A204.1 (cell line): ENCODE results near the gene ASCC1.
"Not testable (repeated sequence)": the region's sequence is repeated elsewhere in the genome, so short reads cannot be mapped to it uniquely, and the experiment has no call there.

Experiments used
- FAIRE-seq: peaks from 2 replicates; lab custom pipeline; 2012; peaks lifted over from hg19 to GRCh38; lab: Jason Lieb, UNC

Gene ASCC1

GRCh38 chr10:72124989-72125388, 91.1 kb downstream of the ASCC1 start:
- FAIRE-seq = no peak

- FAIRE-seq = no peak
These were observed 91.7 kb downstream of the ASCC1 start for GRCh38 chr10:72124381-72124780.

- no peak for FAIRE-seq
These were observed 92.5 kb downstream of the ASCC1 start for GRCh38 chr10:72123616-72124015.

GRCh38 chr10:72122221-72122620, 93.9 kb downstream of the ASCC1 start:
- no peak for FAIRE-seq

- FAIRE-seq = no peak
These were observed 94.7 kb downstream of the ASCC1 start for GRCh38 chr10:72121389-72121788.

- FAIRE-seq = no peak
These were observed 99.7 kb downstream of the ASCC1 start for GRCh38 chr10:72116372-72116771.

GRCh38 chr10:72114706-72115450, 101.2 kb downstream of the ASCC1 start:
- FAIRE-seq = no peak

- FAIRE-seq = no peak
These were observed 105.2 kb downstream of the ASCC1 start for GRCh38 chr10:72110673-72111401.

- no peak for FAIRE-seq
These were observed 106.4 kb downstream of the ASCC1 start for GRCh38 chr10:72109636-72110157.

- FAIRE-seq = no peak
These were observed 107.0 kb downstream of the ASCC1 start for GRCh38 chr10:72108830-72109635.

- FAIRE-seq = not testable (repeated sequence)
These were observed 108.1 kb downstream of the ASCC1 start for GRCh38 chr10:72108004-72108370.

GRCh38 chr10:72107325-72108003, 108.6 kb downstream of the ASCC1 start:
- FAIRE-seq = no peak

- no peak for FAIRE-seq
These were observed 109.2 kb downstream of the ASCC1 start for GRCh38 chr10:72106896-72107295.

- FAIRE-seq = no peak
These were observed 109.8 kb downstream of the ASCC1 start for GRCh38 chr10:72106154-72106849.

- FAIRE-seq = no peak
These were observed 110.4 kb downstream of the ASCC1 start for GRCh38 chr10:72105710-72106109.

GRCh38 chr10:72105098-72105475, 111.0 kb downstream of the ASCC1 start:
- FAIRE-seq = no peak

GRCh38 chr10:72104472-72105097, 111.5 kb downstream of the ASCC1 start:
- no peak for FAIRE-seq

GRCh38 chr10:72099600-72099921, 116.5 kb downstream of the ASCC1 start:
- FAIRE-seq = no peak

- FAIRE-seq = no peak
These were observed 117.1 kb downstream of the ASCC1 start for GRCh38 chr10:72098836-72099599.

GRCh38 chr10:72098301-72098835, 117.7 kb downstream of the ASCC1 start:
- no peak for FAIRE-seq
